Cardiac fibroblast (primary cell): ENCODE results near the gene ALPI.

ENCODE experiments used
- DNase-seq, 2 donors: peaks; one replicate each; pipeline versions ENCODE4 v3.0.0 to v3.0.0-alpha.2; 2010; ENCODE audit warnings: low read depth in 2 of 2
- H3K4me3 ChIP-seq, 2 donors: replicated peaks in 1 of 2; 1 replicate in 1 of 2; 2 replicates in 1 of 2; pipeline ENCODE4 v1.5.1; 2011; ENCODE audit warnings: low read depth in 2 of 2, low read length in 2 of 2, mild to moderate bottlenecking in 2 of 2, moderate library complexity in 1 of 2
- TF ChIP-seq, protein P1 (sequence below): IDR thresholded peaks from one replicate; pipeline ENCODE4 v1.5.1; 2011; ENCODE audit warnings: low read depth, mild to moderate bottlenecking, low read length, inconsistent platforms

The ALPI gene

DNA sequence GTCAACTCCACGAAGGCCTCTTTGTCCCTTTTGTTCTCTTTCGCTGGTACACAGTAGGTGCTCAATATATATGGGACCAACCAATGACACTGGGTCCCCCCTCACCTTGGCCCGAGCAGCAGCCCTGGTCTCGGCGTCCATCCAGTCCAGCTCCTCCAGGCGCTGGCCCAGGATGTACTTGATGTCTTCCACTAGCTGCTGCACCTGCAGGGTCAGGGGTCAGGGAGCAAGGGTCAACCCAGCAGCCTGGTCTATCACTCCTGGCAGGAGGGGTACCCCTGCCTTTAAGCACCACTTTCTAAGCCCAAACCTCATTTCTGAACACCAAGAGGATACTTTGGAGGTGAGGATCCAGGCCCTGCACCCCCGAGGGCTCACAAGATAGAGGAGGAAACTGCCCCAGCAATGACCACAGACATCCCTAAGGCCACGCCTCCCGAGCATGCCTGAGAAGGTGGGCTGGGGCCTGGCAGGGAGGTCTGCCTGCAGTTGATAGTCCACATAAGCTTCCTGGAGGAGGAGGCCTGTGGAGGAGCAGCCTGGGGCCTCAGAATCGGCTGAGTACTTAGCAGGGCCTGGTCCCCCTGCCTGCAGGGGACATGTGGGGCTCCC, 27.5 kb downstream of the ALPI start:
- no peak for DNase-seq
- TF ChIP-seq, protein P1, sequence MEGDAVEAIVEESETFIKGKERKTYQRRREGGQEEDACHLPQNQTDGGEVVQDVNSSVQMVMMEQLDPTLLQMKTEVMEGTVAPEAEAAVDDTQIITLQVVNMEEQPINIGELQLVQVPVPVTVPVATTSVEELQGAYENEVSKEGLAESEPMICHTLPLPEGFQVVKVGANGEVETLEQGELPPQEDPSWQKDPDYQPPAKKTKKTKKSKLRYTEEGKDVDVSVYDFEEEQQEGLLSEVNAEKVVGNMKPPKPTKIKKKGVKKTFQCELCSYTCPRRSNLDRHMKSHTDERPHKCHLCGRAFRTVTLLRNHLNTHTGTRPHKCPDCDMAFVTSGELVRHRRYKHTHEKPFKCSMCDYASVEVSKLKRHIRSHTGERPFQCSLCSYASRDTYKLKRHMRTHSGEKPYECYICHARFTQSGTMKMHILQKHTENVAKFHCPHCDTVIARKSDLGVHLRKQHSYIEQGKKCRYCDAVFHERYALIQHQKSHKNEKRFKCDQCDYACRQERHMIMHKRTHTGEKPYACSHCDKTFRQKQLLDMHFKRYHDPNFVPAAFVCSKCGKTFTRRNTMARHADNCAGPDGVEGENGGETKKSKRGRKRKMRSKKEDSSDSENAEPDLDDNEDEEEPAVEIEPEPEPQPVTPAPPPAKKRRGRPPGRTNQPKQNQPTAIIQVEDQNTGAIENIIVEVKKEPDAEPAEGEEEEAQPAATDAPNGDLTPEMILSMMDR, result no peak
- H3K4me3 ChIP-seq, result no peak overlapping the region

DNA sequence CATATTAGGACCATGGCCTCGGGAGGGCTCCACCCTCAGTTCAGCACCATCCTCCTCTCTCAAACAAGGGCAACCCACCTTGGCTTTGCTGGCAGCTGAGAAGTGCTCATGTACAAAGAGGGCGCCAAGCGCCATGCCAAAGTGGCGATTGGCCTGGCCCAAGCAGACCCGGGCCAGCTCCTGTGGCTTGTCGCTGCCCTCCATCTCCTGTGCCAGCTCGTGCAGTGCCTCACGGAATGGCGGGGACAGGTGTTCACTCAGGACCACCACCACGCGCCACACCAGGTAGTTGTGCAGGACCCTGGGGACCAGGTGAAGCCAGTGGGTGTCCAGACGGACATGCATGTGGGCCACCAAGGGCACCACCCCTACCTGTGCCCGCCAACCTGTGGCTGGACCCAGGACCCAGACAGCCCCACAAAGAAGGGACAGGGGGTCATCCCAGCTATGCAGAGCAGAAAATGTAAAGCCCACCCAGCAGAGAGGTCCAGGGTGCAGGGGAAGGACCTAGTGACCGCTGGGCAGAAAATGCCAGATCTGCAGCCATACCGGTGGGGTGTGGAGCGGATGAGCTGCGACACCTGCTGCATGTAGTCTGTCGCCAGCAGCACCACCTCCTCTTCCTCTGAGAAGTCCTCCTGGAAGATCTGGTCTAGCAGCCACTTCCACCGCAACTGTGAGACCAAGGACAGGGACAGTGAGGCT, 28.1 kb downstream of the ALPI start:
- DNase-seq, result no peak
- TF ChIP-seq, protein P1, result no peak
- H3K4me3 ChIP-seq, result no peak overlapping the region

DNA sequence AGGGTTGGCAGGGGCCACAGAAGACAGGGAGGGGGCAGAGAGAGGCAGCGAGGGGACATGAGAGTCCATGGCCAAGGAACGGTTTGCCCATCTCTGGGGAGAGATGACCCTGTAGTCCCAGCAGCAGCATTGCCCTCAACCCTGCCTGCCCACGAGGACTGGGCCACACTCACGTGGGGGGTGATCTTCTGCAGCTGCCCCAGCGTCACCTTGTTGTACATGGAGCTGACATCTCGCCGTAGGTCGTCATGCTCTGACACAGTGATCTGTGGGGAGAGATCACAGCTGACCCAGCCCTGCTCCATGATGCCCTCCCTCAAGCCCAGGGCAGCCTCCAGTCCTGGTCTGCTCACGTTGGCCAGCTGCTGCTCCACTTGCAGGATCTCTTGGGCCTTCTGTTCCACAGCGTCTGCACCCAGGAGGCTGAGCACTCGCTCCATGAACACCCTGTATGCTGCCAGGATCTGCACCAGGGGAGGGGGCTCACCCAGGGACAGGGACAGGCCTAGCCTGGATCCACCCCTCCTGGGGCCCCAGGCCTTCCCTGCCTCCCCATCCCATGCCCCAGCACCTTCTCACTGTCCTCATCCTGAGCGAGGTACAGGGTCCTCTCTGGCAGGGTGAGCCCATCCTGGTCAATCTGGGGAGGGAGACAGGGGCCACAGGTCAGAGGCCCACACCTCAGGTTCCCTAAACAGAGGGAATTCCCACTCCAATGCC, 28.8 kb downstream of the ALPI start:
- H3K4me3 ChIP-seq, result no peak overlapping the region
- no peak for DNase-seq
- TF ChIP-seq, protein P1, result no peak

DNA sequence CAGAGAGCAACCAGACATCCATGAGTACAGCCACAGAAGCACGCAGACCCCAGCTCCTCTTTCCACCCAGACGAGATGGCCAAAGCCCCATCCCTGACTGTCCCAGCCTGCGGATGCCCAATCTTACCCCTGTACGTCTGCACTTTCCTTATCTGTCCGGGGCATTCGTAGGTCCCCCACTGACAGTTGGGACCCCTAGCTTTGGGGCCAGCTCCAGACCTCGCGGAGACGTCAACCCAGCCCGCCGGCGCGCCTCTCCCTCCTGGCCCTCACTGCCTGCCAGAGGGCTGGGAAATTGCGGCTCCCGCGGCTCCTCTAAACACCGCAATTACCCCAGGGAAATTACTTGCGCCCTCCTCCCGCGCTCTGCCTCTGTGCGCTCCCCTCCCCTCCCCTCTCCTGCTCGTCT, 29.4 kb downstream of the ALPI start:
- DNase-seq, result no peak
- H3K4me3 ChIP-seq, result no peak overlapping the region
- TF ChIP-seq, protein P1, result no peak

DNA sequence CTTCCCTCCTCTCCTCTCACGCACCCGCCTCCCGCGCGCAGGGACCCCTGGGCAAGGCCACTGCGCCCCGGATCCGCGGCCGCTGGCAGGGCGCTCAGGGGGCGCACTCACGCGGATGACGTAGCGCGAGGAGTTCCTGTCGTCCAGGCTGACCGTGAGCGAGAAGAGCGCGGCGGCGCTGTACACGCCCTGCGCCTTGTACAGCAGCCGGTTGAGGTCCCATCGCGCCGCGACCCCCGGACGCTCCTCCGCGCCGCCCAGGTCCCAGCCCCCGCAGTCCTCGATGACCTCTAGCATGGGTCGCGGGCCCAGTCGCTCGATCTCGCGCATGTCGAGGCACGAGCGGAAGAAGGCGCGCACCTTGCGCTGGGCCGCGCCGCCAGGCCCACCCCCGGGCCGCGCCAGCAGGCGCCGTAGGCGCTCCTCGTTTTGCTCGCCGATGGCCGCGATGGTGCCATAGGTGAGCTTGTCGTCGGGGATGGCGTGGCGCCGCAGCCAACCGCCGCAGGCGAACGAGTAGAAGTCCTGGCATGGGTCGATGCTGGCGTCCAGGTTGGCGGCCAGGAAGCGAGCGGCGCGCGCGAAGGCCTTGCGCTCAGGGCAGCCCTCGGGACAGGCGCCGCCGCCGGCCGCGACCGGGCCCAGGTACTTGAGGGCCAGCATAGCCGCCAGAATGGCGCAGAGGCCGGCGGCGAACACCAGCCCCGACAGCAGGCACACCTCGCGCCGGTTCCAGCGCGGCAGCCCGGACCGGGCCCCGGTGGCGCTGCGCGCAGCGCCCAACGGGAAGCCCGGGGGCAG, 30.0 kb downstream of the ALPI start:
- TF ChIP-seq, protein P1, result no peak
- no peak overlapping the region for H3K4me3 ChIP-seq

DNA sequence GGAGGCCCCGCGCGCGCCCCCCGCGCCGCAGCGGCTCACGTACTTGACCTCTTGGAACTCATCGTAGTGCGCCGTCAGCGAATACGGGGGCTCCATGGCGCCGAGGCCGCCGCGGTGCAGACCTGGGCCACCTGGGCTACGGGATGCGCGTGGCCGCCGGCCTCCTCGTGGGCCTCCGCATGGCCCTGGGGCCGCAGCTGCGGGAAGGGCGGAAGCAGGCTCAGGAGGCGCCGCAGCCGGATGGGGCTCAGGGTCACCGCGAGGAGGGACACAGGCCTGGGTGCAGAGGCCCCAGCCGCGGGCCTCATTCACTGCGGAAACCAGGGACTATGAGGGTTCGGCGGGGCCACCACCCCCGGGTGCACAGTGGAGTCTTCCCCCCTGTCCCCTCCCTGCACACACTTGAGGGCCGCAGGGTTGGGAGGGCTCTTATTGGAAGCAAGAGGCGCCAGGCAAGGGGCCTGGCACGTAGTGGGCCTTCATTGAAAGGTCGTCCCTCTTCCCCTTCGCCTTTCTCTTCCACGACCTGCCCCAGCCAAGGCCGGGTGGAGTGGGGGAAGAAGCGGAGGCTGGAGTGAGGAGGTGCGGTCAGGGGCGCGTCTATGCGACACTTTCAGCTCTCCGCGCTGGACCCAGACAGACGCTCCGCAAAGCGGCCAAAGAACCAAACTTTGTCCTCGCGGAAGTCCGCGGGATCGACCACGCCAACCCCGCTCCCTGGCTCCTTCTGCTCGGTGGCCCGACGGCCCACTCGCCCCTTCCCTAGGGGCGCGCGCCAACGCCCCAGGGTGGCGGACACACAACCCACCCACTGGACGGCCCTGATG, 30.8 kb downstream of the ALPI start:
- TF ChIP-seq, protein P1, result no peak
- DNase-seq, result no peak
- no peak overlapping the region for H3K4me3 ChIP-seq

More for the DNA sequence above, 30.0 kb downstream of the ALPI start:
- no peak for DNase-seq
